ENCODE data around the gene FTO. TPM values are rescaled to one million over a fixed set of nuclear protein-coding genes. Genes with fewer than 3 reads are reported as not detected.

The FTO gene
- total and polyA plus RNA-seq, 2 of the 8 experiments (the other 6 are each of a cell fraction or from before 2014, with no cell fraction given), result 34.5 to 59.8 TPM

- no peaks in the 10 kb centered on the region for H3K23me2 ChIP-seq (ENCODE audit: low read depth, low read length)
- FAIRE-seq (no peak), DNase-seq (ENCODE audit: low read depth in 1 of 2, low spot score in 2 of 2) (no peak)
- no peak overlapping the region for H4K91ac ChIP-seq (replicated peaks; ENCODE audit: insufficient read length, low read length)
- no peak overlapping the region for H2BK20ac ChIP-seq (ENCODE audit: low read length)
- H3K18ac ChIP-seq (ENCODE audit: extremely low read depth, low read length), result no peak overlapping the region
- no peak overlapping the region for H2BK15ac ChIP-seq (ENCODE audit: low read length)
- no peak overlapping the region for H3K4me2 ChIP-seq (ENCODE audit: insufficient read depth in 1 of 2, low read depth in 2 of 2, low read length in 2 of 2)
- H2BK120ac ChIP-seq (replicated peaks; ENCODE audit: low read depth, low read length), result no peak overlapping the region
- no peak overlapping the region for H3K27ac ChIP-seq (ENCODE audit: low read depth, low read length)
- no peak overlapping the region for H2AK5ac ChIP-seq (ENCODE audit: low read depth, low read length)
- peaks cover 3% of the 10 kb centered on the region for H3K79me1 ChIP-seq (ENCODE audit: low read depth, low read length)
- H4K8ac ChIP-seq (ENCODE audit: extremely low read depth, insufficient read depth, low read length), result no peak overlapping the region
- H3K23ac ChIP-seq (ENCODE audit: insufficient read length), result no peak overlapping the region
- H3K14ac ChIP-seq (ENCODE audit: insufficient read length), result no peak overlapping the region
- POLR2A ChIA-PET (ENCODE audit: partially characterized antibody), result no interaction called here
- no peak overlapping the region for H2BK5ac ChIP-seq (ENCODE audit: low read depth, low read length)
- no peak overlapping the region for H3K4ac ChIP-seq (replicated peaks; ENCODE audit: insufficient read length, low read depth, low read length)
- no peak overlapping the region for H2BK12ac ChIP-seq (ENCODE audit: low read depth, low read length)
- H3K9me3 ChIP-seq (ENCODE audit: insufficient read depth in 2 of 2, low read depth in 1 of 2, low read length in 1 of 2), result no peaks in the 10 kb centered on the region
- WGBS, 2 experiments (ENCODE audit: extremely low coverage in 1 of 2, insufficient coverage in 1 of 2, insufficient read length in 1 of 2, insufficient replicate concordance in 2 of 2, low coverage in 1 of 2, low lambda C conversion rate in 2 of 2, missing lambda C conversion rate in 1 of 2), result 96% methylated on average over 3 of the region's 3 CpGs; no CpG with 5 or more reads in 1 of the 2 experiments
- no peak overlapping the region; a peak in 1 of 7 replicates for H3K9ac ChIP-seq (replicated peaks in 1 of 4; ENCODE audit: extremely low read depth in 1 of 4, low read depth in 3 of 4, low read length in 3 of 4)
- H3K56ac ChIP-seq (replicated peaks; ENCODE audit: insufficient read length, low read depth, low read length), result no peak overlapping the region
- no peak overlapping the region for H4K5ac ChIP-seq (ENCODE audit: insufficient read length, low read depth, low read length)
- H3K4me3 ChIP-seq (ENCODE audit: extremely low read depth in 1 of 4, insufficient read depth in 2 of 4, low read depth in 3 of 4, low read length in 4 of 4), result no peak overlapping the region
- CTCF ChIA-PET (ENCODE audit: partially characterized antibody), result no interaction called here
- no peaks in the 10 kb centered on the region for H3K36me3 ChIP-seq (ENCODE audit: control insufficient read depth in 2 of 4, insufficient read depth in 4 of 4, low read length in 3 of 4)
- H3K4me1 ChIP-seq (replicated peaks in 1 of 4; ENCODE audit: control insufficient read depth in 3 of 4, insufficient read depth in 4 of 4, low read length in 3 of 4), result peaks cover 0 to 6% (median 0%) of the 10 kb centered on the region in 4 experiments; a peak in 1 of 7 replicates
- H2AFZ ChIP-seq (ENCODE audit: low read length), result no peak overlapping the region
- H3K27me3 ChIP-seq (replicated peaks in 1 of 4; ENCODE audit: control insufficient read depth in 3 of 4, extremely low read depth in 1 of 4, insufficient read depth in 3 of 4, low read length in 3 of 4), result no peaks in the 10 kb centered on the region
- H3K79me2 ChIP-seq (ENCODE audit: control insufficient read depth in 1 of 2, insufficient read depth in 2 of 2, low read length in 2 of 2), result peaks cover 0 to 40% of the 10 kb centered on the region in 2 experiments; a peak in 2 of 4 replicates
- peaks cover 0 to 3% of the 10 kb centered on the region in 2 experiments for H4K20me1 ChIP-seq (replicated peaks in 1 of 2; ENCODE audit: control insufficient read depth in 1 of 2, insufficient read depth in 2 of 2, low read length in 2 of 2)
- TF ChIP-seq KDM5A (IDR thresholded peaks at IDR 0.05; ENCODE audit: low read length), result no peak
- no peak for TF ChIP-seq MAFK (IDR thresholded peaks at IDR 0.05; ENCODE audit: low read depth, low read length)
- no peak for TF ChIP-seq CREB1 (IDR thresholded peaks at IDR 0.05)
- no peak for TF ChIP-seq EGR1 (IDR thresholded peaks at IDR 0.05; ENCODE audit: borderline replicate concordance, low read depth, low read length)
- TF ChIP-seq SRF (IDR thresholded peaks at IDR 0.05; ENCODE audit: low read depth, low read length), result no peak
- TF ChIP-seq SIX5 (IDR thresholded peaks at IDR 0.05; ENCODE audit: low read depth, low read length), result no peak
- TF ChIP-seq CHD1 (IDR thresholded peaks at IDR 0.05; ENCODE audit: low read depth, low read length), result no peak
- no peak for TF ChIP-seq SIRT6 (IDR thresholded peaks at IDR 0.05; ENCODE audit: low read length)
- TF ChIP-seq KDM1A (IDR thresholded peaks at IDR 0.05; ENCODE audit: borderline replicate concordance, low read length), result no peak
- no peak for TF ChIP-seq SAP30 (IDR thresholded peaks at IDR 0.05; ENCODE audit: insufficient read depth, insufficient replicate concordance, low read length)
- no peak for TF ChIP-seq JUND (IDR thresholded peaks at IDR 0.05; ENCODE audit: low read length)
- TF ChIP-seq CEBPB (IDR thresholded peaks at IDR 0.05; ENCODE audit: low read depth, low read length), result no peak
- TF ChIP-seq EP300 (IDR thresholded peaks at IDR 0.05; ENCODE audit: borderline replicate concordance in 1 of 2, low read depth in 2 of 2, low read length in 2 of 2), result no peak
- TF ChIP-seq, protein P1, sequence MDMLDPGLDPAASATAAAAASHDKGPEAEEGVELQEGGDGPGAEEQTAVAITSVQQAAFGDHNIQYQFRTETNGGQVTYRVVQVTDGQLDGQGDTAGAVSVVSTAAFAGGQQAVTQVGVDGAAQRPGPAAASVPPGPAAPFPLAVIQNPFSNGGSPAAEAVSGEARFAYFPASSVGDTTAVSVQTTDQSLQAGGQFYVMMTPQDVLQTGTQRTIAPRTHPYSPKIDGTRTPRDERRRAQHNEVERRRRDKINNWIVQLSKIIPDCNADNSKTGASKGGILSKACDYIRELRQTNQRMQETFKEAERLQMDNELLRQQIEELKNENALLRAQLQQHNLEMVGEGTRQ (IDR thresholded peaks at IDR 0.05; ENCODE audit: low read length), result no peak
Measured at GRCh38 chr16:53711390-53711789, 7.4 kb downstream of the FTO start.

All from H1 (cell line).